ENCODE measurements around the gene KLHL36.

KLHL36 gene

GRCh38 chr16:84611041-84611440 lies 37.3 kb upstream of the KLHL36 start:
- no peak for DNase-seq (ENCODE audit: low spot score)
- TF ChIP-seq CTCF (IDR thresholded peaks at IDR 0.05; ENCODE audit: extremely low read depth, missing control alignments) = no peak

- DNase-seq (ENCODE audit: low spot score) = no peak
- no peak for TF ChIP-seq CTCF (IDR thresholded peaks at IDR 0.05; ENCODE audit: extremely low read depth, missing control alignments)
These were observed 35.6 kb upstream of the KLHL36 start for GRCh38 chr16:84612686-84613085.

GRCh38 chr16:84613408-84614072 lies 34.8 kb upstream of the KLHL36 start:
- no peak for TF ChIP-seq CTCF (IDR thresholded peaks at IDR 0.05; ENCODE audit: extremely low read depth, missing control alignments)
- DNase-seq (ENCODE audit: low spot score) = no peak

- no peak for TF ChIP-seq CTCF (IDR thresholded peaks at IDR 0.05; ENCODE audit: extremely low read depth, missing control alignments)
These were observed 34.2 kb upstream of the KLHL36 start for GRCh38 chr16:84614073-84614459.

GRCh38 chr16:84614623-84614967 lies 33.7 kb upstream of the KLHL36 start:
- no peak for TF ChIP-seq CTCF (IDR thresholded peaks at IDR 0.05; ENCODE audit: extremely low read depth, missing control alignments)
- DNase-seq (ENCODE audit: low spot score) = no peak

More at GRCh38 chr16:84614073-84614459, 34.2 kb upstream of the KLHL36 start:
- DNase-seq (ENCODE audit: low spot score) = no peak

- no peak for DNase-seq (ENCODE audit: low spot score)
- no peak for TF ChIP-seq CTCF (IDR thresholded peaks at IDR 0.05; ENCODE audit: extremely low read depth, missing control alignments)
These were observed 33.1 kb upstream of the KLHL36 start for GRCh38 chr16:84614968-84615813.

- TF ChIP-seq CTCF (IDR thresholded peaks at IDR 0.05; ENCODE audit: extremely low read depth, missing control alignments) = no peak
- no peak for DNase-seq (ENCODE audit: low spot score)
These were observed 31.8 kb upstream of the KLHL36 start for GRCh38 chr16:84616515-84616914.
